Measurements from ENCODE around the gene PIGQ. TPM values are rescaled to one million over a fixed set of nuclear protein-coding genes. Genes with fewer than 3 reads are reported as not detected.

The PIGQ gene
- total and polyA plus RNA-seq, 2 of the 4 experiments (the other 2 are of a cell fraction) = 5.9 to 36.8 TPM

DNA sequence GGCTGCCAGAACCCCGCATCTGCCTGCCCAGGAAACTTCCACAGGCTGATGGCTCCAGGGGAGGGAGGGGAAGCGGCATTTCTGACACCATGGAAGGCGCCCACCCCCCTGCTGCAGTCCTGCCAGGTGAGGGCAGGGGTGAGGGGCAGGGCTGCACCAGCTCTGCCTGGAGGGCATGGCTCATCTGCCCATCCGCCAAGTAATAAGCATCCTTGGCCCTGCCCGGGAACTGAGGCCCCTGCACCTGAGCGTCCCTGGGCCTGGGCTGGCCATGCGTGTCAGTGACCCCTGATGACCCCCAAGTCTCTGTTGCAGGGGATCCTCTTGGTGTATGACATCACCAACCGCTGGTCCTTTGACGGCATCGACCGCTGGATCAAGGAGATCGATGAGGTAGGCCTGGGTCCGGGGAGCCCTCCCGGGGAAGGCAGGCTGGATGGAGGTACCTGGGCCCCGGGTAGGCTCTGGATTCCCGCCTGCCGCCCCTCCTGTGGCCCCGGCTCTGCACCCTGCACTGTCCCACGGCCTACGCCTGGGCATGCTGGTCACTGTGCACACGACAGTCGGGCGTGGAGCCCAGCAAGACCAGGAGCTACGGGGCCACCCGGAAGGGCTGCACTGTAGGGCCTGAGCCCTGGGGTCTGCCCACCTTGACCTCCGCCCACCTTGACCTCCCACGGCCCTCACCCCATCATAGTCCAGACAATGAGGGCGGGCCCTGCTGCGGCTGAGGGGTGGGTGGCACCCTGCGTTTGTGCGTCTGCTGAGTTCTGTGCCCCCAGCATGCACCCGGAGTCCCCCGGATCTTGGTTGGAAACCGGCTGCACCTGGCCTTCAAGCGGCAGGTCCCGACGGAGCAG lies 55.6 kb downstream of the PIGQ start:
- Histone ChIP-seq H4K91ac (ENCODE audit: insufficient read depth, low read depth, low read length) (no peak overlapping the region; the same call in 1 of the 2 replicates), H3K9me3 (ENCODE audit: control insufficient read depth, insufficient read depth, low read length) (no peaks in the 10 kb centered on the region), H4K8ac (ENCODE audit: low read depth in 2 of 2, low read length in 2 of 2) (no peak overlapping the region), H3K27me3 (ENCODE audit: control insufficient read depth, insufficient read depth, low read length) (no peaks in the 10 kb centered on the region), H3K56ac (ENCODE audit: extremely low read depth, insufficient read depth, low read length) (no peak overlapping the region), H3K36me3 (ENCODE audit: control insufficient read depth, insufficient read depth, low read length) (peaks cover 7% of the 10 kb centered on the region; the same call in 1 of the 2 replicates), H2AK9ac (replicated peaks; ENCODE audit: low read depth, low read length, poor library complexity) (peak overlapping the region; percentile 53), H2BK15ac (ENCODE audit: low read depth, low read length) (no peak overlapping the region; the same call in 2 of the 3 replicates), H2BK120ac (ENCODE audit: low read depth, low read length) (no peak overlapping the region), H3K18ac (ENCODE audit: low read depth, low read length) (no peak overlapping the region), H3K14ac (replicated peaks; ENCODE audit: low read depth, low read length) (no peak overlapping the region), H3K4me2 (ENCODE audit: low read depth, low read length) (no peak overlapping the region), H3K4me3 (ENCODE audit: insufficient read depth, low read depth, low read length) (no peak overlapping the region), H3K9me1 (ENCODE audit: insufficient read depth, low read length) (peaks cover 4% of the 10 kb centered on the region; the same call in 1 of the 2 replicates), H4K20me1 (ENCODE audit: insufficient read depth, low read length) (0 out of 2 replicates have a peak, but pooled peaks cover 8% of the 10 kb centered on the region), H2BK20ac (ENCODE audit: low read depth, low read length) (no peak overlapping the region), H2AFZ (replicated peaks; ENCODE audit: low read length, poor library complexity) (peak overlapping the region; percentile 49), H3K4ac (ENCODE audit: low read depth, low read length) (peak overlapping the region; percentile 68; the same call in 1 of the 2 replicates), H4K5ac (ENCODE audit: low read depth, low read length) (no peak overlapping the region), H3K27ac (ENCODE audit: insufficient read depth, low read length) (no peak overlapping the region), H3K79me1 (ENCODE audit: low read depth in 1 of 2, low read length in 2 of 2) (peaks cover 9 to 53% of the 10 kb centered on the region in 2 experiments; a peak in 2 of 4 replicates), H3K23ac (ENCODE audit: low read depth, low read length) (no peak overlapping the region), H2AK5ac (ENCODE audit: low read depth, low read length) (peak overlapping the region; percentile 90), H3K4me1 (ENCODE audit: control insufficient read depth, insufficient read depth, low read length) (peaks cover 19% of the 10 kb centered on the region), H3K9ac (ENCODE audit: low read depth, low read length) (no peak overlapping the region), H2BK5ac (ENCODE audit: low read depth, low read length, poor library complexity, severe bottlenecking) (peak overlapping the region; percentile 89)
- intact Hi-C loops (cut with micrococcal nuclease) = no loop called here
- in situ Hi-C loops (cut with MboI; ENCODE audit: low sequenced_read_pairs) = no loop called here
- ChIA-PET CTCF (interaction anchor here (0.5 kb wide), 1 partner anchor 25 kb away, joined by 3 read pairs; no protein-coding TSS in a partner anchor), POLR2A (ENCODE audit: unreplicated experiment) (no interaction called here)
- TF ChIP-seq NFE2L2 (IDR thresholded peaks at IDR 0.05; ENCODE audit: low read depth, low read length) = no peak
- DNase-seq = no peak
- dilution Hi-C loops (cut with HindIII; ENCODE audit: low sequenced_read_pairs, unreplicated experiment) = no loop called here
- no TSS peak for BruUV-seq (replicated peaks)
- 97% methylated on average over 25 of the region's 37 CpGs; no CpG with 5 or more reads in 1 of the 2 experiments for WGBS, 2 experiments (ENCODE audit: extremely low coverage in 2 of 2, insufficient read length in 1 of 2)
- no peak for ATAC-seq (ENCODE audit: low read depth)

Data from IMR-90 (cell line).